HG02870 (cell line): Measurements from ENCODE around the gene TAPBP.
A peak's percentile ranks its signal among the peaks of the same experiment; 100 is the strongest.
"Not testable (repeated sequence)": the region's sequence is repeated elsewhere in the genome, so short reads cannot be mapped to it uniquely, and the experiment has no call there.

ENCODE experiments used
- ATAC-seq: cut with Tn5 transposase; IDR thresholded peaks from one replicate; pipeline ENCODE4 v1.9.1; 2021; ENCODE audit warnings: mild to moderate bottlenecking, moderate library complexity; ENCODE audit not compliant: unreplicated experiment

Gene TAPBP

GRCh38 chr6:33277663-33278391 lies 36.1 kb downstream of the TAPBP start:
- peak; percentile 5 for ATAC-seq

DNA sequence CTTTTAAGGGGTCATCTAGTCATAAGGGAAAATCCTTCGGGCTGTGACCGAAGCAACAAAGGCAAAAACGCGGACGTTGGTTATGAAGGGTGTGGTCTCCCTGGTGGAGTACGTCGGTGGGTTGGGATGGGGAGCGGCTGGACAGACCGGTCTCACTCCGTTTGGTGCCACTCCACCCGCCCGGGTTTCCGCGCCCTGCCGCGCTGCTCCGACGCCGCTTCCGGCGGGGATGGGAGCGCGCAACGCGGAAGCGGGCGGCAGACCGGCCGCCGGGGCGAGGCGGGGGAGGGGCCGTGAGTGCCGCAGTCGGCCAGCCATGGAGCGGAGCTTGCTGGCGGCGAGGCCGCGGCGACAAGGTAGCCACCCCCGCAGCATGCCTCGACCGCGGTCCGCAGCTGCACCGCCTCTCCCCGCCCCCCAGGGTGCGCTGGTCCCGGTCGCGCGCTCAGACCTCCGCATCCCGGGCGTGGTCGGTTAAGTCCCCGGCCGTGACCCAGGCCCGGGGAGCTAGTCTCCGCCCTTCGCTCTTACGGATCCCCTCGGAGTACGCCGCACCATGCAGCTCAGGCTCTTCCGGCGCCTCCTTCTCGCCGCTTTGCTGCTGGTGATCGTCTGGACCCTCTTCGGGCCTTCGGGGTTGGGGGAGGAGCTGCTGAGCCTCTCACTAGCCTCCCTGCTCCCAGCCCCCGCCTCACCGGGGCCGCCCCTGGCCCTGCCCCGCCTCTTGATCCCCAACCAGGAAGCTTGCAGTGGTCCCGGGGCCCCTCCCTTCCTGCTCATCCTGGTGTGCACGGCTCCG lies 36.8 kb downstream of the TAPBP start, which contains the start of gene B3GALT4:
TSS of gene B3GALT4 (plus strand) at position 260 of the 799 bp plus-strand sequence. CDS start at position 557, 297 bp downstream.
- ATAC-seq = peak; percentile 48

DNA sequence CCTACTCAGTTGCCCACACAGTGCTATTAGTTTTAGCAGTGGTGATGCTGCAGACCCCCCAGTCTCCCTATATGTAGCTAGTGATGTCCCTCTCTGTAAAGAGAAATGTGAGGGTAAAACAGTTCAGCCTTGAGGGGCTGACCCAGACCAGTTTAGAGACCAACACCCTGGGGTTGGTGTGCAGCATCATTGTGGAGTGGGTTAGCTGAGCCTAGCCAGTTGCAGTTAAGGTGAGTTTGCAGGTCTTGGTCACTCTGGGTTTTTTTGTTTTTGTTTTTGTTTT lies 37.4 kb downstream of the TAPBP start:
- ATAC-seq = no peak

GRCh38 chr6:33275795-33276580 lies 37.9 kb downstream of the TAPBP start:
- not testable (repeated sequence) for ATAC-seq

- ATAC-seq = no peak
These were observed 39.7 kb downstream of the TAPBP start for GRCh38 chr6:33273924-33274902.

DNA sequence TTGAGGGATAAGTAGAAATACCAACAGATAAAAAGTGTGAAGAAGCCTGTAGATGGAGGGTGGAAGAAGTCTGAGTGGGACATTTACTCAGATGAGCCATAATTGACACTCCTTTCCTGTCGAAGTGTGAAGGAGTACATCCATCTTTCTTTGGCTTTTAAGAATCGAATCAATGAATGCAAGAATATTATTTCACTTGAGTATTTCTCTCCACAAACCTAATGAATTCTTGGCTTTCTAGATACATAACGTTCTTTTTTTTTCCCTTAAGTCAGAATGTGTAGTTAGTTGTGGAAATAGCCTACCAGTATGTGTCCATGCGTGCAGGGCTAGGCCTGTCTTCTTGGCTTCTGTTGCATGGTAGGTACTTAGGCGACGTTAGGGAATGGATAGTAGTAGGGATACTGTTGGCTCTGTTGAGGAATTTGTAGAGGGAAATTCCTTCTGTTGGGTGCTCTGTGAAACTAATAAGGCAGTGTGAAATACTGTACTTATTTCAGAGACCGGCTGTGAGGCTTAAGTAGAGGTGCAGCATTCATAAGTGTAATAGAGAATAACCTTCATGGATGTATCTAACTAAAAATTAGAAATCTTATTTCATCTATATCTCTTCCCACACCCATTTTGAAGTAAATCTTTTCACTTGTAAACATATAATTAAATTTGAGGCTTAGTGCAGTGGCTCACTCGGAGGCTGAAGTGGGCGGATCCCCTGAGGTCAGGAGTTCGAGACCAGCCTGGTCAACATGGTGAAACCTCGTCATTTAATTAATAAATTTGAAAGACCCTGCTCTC lies 40.6 kb downstream of the TAPBP start:
- ATAC-seq = no peak

- peak; percentile 2 for ATAC-seq
These were observed 41.4 kb downstream of the TAPBP start for GRCh38 chr6:33272275-33273128.

- peak; percentile 82 for ATAC-seq
These were observed 42.2 kb downstream of the TAPBP start, which contains the start of the genes RPS18 and VPS52 for GRCh38 chr6:33271468-33272274. TSS of gene RPS18 (plus strand) at chr6:33272075. CDS start at chr6:33272120, 45 bp downstream. TSS of gene VPS52 (minus strand) at chr6:33271876. CDS start at chr6:33271675, 201 bp downstream.

- no peak for ATAC-seq
These were observed 42.8 kb downstream of the TAPBP start for GRCh38 chr6:33271117-33271467.

- no peak for ATAC-seq
These were observed 49.9 kb downstream of the TAPBP start for GRCh38 chr6:33264015-33264414.

GRCh38 chr6:33262490-33262889 lies 51.4 kb downstream of the TAPBP start:
- not testable (repeated sequence) for ATAC-seq

DNA sequence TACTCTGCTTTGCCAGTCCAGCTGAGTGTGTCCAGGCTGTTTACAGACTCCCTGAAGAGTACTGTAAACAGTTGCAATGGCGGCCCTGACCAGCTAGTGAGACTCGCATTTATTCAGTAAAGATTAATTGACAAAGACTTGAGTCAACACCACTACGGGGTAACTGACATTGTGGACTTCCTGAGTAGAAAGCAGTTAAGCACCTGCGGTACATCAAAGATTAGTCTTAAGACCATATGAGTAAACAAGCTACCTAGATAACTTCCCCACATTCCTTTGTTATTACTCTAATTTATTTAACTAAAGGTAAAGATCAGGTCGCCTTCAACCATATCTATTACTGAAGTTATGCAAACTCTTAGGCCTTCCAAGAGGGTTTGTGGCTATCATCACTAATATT lies 54.8 kb downstream of the TAPBP start:
- ATAC-seq = no peak

GRCh38 chr6:33254591-33254990 lies 59.3 kb downstream of the TAPBP start:
- ATAC-seq = no peak

DNA sequence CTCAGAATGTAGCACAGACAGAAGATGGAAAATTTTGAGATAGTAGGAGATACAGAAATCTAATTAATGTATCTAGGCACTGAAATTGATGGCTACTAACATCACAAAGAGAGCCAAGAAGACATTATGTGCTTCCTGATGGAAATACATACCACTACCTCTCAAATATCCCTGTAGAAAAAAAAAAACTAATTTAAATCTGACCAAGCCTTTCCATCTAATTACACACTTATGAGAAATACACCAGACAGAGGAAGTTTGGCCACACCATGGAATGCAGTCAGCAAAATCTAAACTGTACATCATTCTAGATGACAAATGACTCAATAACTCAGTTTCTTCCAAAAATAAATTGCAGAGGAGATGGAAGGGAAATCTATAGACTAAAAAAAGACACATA lies 61.1 kb downstream of the TAPBP start:
- no peak for ATAC-seq

DNA sequence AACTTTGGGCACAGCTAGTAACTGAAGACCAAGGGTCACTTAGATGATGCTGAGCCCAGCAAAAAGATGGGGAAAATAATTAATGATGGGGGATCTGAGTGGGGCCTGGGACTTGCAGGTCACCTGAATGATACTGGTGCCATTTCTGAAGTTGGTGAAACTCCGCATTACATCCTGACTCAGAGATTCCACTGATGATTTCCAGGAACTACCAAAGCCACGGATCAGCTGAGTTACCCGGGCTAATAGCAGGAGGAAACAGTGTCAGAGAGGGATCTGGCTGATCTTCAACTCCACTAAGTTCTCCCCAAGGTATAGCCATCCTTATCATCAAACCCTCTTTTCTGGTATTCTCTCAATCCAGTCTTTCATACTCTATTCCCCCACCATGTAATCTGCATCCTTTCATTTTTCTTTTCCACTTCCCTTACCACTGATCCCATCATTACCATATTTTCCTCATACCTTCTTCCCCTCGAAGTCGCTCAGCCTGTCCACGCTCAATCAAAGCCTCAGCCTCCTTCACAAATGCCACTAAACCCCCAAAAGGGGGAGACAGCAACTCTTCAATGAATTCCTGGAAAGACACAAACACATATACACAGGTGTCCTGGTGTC lies 62.4 kb downstream of the TAPBP start:
- ATAC-seq = no peak

GRCh38 chr6:33250731-33251130 lies 63.1 kb downstream of the TAPBP start:
- ATAC-seq = no peak
